GM18508 (cell line): ENCODE data around the gene PON3.
A peak's percentile ranks its signal among the peaks of the same experiment; 100 is the strongest.

ENCODE experiments used
- ATAC-seq: cut with Tn5 transposase; IDR thresholded peaks from one replicate; pipeline ENCODE4 v1.9.1; 2021; ENCODE audit warnings: moderate number of reproducible peaks; ENCODE audit not compliant: insufficient read depth, unreplicated experiment

The PON3 gene

GRCh38 chr7:95365151-95365550, 31.0 kb downstream of the PON3 start:
- no peak for ATAC-seq

GRCh38 chr7:95357623-95358022, 38.6 kb downstream of the PON3 start:
- ATAC-seq: no peak

GRCh38 chr7:95342642-95343307, 53.4 kb downstream of the PON3 start:
- ATAC-seq: no peak

- ATAC-seq: no peak
Measured at GRCh38 chr7:95342029-95342428, 54.1 kb downstream of the PON3 start.

GRCh38 chr7:95340491-95340890, 55.7 kb downstream of the PON3 start:
- no peak for ATAC-seq

GRCh38 chr7:95338832-95339231, 57.3 kb downstream of the PON3 start:
- no peak for ATAC-seq

- no peak for ATAC-seq
Measured at GRCh38 chr7:95335093-95335492, 61.1 kb downstream of the PON3 start.

GRCh38 chr7:95334447-95334846, 61.7 kb downstream of the PON3 start:
- no peak for ATAC-seq

GRCh38 chr7:95330961-95331337, 65.2 kb downstream of the PON3 start:
- ATAC-seq: peak; percentile 29

GRCh38 chr7:95330204-95330960, 65.8 kb downstream of the PON3 start:
- ATAC-seq: peak; percentile 97

GRCh38 chr7:95327356-95327755, 68.8 kb downstream of the PON3 start:
- ATAC-seq: no peak

GRCh38 chr7:95324431-95324830, 71.7 kb downstream of the PON3 start, which contains the start of gene PON1:
PON1 (minus strand) TSS chr7:95324532; CDS start chr7:95324475, 57 bp downstream.
- peak; percentile 56 for ATAC-seq

- no peak for ATAC-seq
Measured at GRCh38 chr7:95323410-95324129, 72.6 kb downstream of the PON3 start.

GRCh38 chr7:95322854-95323253, 73.3 kb downstream of the PON3 start:
- no peak for ATAC-seq

GRCh38 chr7:95322396-95322795, 73.8 kb downstream of the PON3 start:
- no peak for ATAC-seq

GRCh38 chr7:95321720-95322119, 74.5 kb downstream of the PON3 start:
- ATAC-seq: no peak

- ATAC-seq: no peak
Measured at GRCh38 chr7:95320651-95321050, 75.5 kb downstream of the PON3 start.

- no peak for ATAC-seq
Measured at GRCh38 chr7:95319570-95319969, 76.6 kb downstream of the PON3 start.

- ATAC-seq: no peak
Measured at GRCh38 chr7:95318501-95319100, 77.6 kb downstream of the PON3 start.

- no peak for ATAC-seq
Measured at GRCh38 chr7:95317966-95318365, 78.2 kb downstream of the PON3 start.

GRCh38 chr7:95317546-95317945, 78.6 kb downstream of the PON3 start:
- no peak for ATAC-seq
